Measurements from ENCODE around the gene CCDC192.

DNA sequence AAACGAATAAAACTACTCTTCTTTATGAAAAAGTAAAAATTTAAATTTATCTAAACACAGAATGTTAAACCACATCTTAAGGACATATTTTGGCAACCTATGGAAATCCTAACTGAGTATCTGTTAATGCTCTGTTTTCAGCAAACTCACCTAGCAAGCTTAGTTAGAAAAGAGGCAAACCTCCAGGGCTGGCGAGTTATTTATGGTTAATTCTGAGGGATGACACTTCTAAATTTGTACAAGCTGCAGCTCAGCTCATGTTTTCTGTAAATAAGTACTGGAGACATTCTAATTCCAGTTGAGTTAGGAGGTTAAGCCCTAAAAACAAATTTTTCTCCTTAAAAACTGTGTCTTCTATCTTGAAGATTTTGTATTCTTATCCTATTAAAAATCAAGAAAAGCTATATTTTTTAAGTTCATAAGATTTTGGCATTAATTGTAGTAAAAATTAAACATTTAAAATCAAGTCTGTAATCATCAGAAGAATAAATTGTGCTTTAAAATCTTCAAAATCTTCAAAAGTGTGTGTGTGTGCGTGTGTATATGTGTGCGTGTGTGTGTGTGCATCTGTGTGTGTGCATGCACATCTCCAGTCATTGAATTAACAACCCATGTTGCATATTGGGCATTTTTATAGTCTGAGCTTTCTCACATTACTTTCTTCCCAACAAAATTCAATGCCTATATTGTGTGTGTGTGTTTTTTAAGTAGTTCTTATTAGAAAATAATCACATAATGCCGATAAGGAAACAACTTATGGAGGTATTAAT lies 127.8 kb downstream of the CCDC192 start:
- TF ChIP-seq, protein P1, sequence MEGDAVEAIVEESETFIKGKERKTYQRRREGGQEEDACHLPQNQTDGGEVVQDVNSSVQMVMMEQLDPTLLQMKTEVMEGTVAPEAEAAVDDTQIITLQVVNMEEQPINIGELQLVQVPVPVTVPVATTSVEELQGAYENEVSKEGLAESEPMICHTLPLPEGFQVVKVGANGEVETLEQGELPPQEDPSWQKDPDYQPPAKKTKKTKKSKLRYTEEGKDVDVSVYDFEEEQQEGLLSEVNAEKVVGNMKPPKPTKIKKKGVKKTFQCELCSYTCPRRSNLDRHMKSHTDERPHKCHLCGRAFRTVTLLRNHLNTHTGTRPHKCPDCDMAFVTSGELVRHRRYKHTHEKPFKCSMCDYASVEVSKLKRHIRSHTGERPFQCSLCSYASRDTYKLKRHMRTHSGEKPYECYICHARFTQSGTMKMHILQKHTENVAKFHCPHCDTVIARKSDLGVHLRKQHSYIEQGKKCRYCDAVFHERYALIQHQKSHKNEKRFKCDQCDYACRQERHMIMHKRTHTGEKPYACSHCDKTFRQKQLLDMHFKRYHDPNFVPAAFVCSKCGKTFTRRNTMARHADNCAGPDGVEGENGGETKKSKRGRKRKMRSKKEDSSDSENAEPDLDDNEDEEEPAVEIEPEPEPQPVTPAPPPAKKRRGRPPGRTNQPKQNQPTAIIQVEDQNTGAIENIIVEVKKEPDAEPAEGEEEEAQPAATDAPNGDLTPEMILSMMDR (conservative IDR thresholded peaks at IDR 0.05; ENCODE audit: low read length): no peak
- TF ChIP-seq EZH2phosphoT487 (IDR thresholded peaks at IDR 0.05; ENCODE audit: borderline replicate concordance): no peak

Data from Loucy (cell line).